Tibial nerve (tissue), 4 donors: ENCODE results near the gene IGF2BP3.

Experiments
- CTCF ChIP-seq, 5 experiments: fragments of 200-600 bp in 3 of 5; fragments of 450-650 bp in 2 of 5; sonication (generic) in 3 of 5; IDR thresholded peaks; one replicate each; pipeline ENCODE4 v1.5.1; 2016 to 2019; ENCODE audit warnings: antibody characterized with exemption in 5 of 5, mild to moderate bottlenecking in 3 of 5, moderate library complexity in 2 of 5
- EP300 ChIP-seq, 2 donors: sonication (generic); formaldehyde crosslinking; IDR thresholded peaks; one replicate each; pipeline ENCODE4 v1.6.1; 2017; ENCODE audit warnings: antibody characterized with exemption in 2 of 2, mild to moderate bottlenecking in 1 of 2
- POLR2A ChIP-seq, 2 donors: fragments of 450-650 bp; IDR thresholded peaks; one replicate each; pipeline ENCODE4 v1.6.1; 2017; ENCODE audit warnings: antibody characterized with exemption in 2 of 2, mild to moderate bottlenecking in 2 of 2, moderate library complexity in 2 of 2

DNA sequence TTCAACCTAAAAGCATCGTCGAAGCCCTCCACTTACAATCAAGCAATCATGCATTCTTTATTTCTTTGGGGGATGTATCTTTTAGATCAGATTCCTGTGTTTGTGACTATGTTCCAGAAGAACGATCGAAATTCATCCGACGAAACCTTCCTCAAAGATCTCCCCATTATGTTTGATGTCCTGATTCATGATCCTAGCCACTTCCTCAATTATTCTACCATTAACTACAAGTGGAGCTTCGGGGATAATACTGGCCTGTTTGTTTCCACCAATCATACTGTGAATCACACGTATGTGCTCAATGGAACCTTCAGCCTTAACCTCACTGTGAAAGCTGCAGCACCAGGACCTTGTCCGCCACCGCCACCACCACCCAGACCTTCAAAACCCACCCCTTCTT is 209.9 kb downstream of the IGF2BP3 start:
- TF ChIP-seq POLR2A (IDR thresholded peaks at IDR 0.05) (no peak), CTCF (IDR thresholded peaks at IDR 0.05) (no peak), EP300 (IDR thresholded peaks at IDR 0.05) (no peak)
